KMS-11 (cell line): ENCODE measurements around the gene RAB40C.
A peak's percentile ranks its signal among the peaks of the same experiment; 100 is the strongest.

Experiments
- H2AFZ ChIP-seq: fragments of 200-600 bp; sonication (generic); 2 replicates; pipeline ENCODE4 v1.6.1; 2016; ENCODE audit warnings: antibody characterized with exemption, mixed run types, low read depth
- H3K27ac ChIP-seq: fragments of 200-600 bp; sonication (generic); 2 replicates; pipeline ENCODE4 v1.6.1; 2016; ENCODE audit warnings: mild to moderate bottlenecking, mixed run types
- H3K27me3 ChIP-seq: fragments of 200-600 bp; sonication (generic); 2 replicates; pipeline ENCODE4 v1.6.1; 2017; ENCODE audit warnings: mild to moderate bottlenecking, low read depth, mixed run types, moderate library complexity; ENCODE audit not compliant: insufficient read depth
- H3K36me3 ChIP-seq: fragments of 200-600 bp; sonication (generic); 2 replicates; pipeline ENCODE4 v1.6.1; 2017; ENCODE audit warnings: mild to moderate bottlenecking, mixed run types; ENCODE audit not compliant: insufficient read depth
- H3K4me1 ChIP-seq: fragments of 200-600 bp; sonication (generic); 2 replicates; pipeline ENCODE4 v1.6.1; 2016; ENCODE audit warnings: mild to moderate bottlenecking, low read depth, mixed run types; ENCODE audit not compliant: poor library complexity, severe bottlenecking
- H3K4me2 ChIP-seq: fragments of 200-600 bp; sonication (generic); 2 replicates; pipeline ENCODE4 v1.7.0; 2016; ENCODE audit warnings: mild to moderate bottlenecking, mixed run types
- H3K4me3 ChIP-seq: fragments of 200-600 bp; sonication (generic); IDR thresholded peaks from 2 replicates; pipeline ENCODE4 v1.6.1; 2017; ENCODE audit warnings: low read depth, low read length, mixed read lengths; ENCODE audit not compliant: insufficient read depth
- H3K79me2 ChIP-seq: fragments of 200-600 bp; sonication (generic); 2 replicates; pipeline ENCODE4 v1.6.1; 2016; ENCODE audit warnings: low read depth, mixed run types; ENCODE audit not compliant: insufficient read depth
- H3K9ac ChIP-seq: fragments of 200-600 bp; sonication (generic); 2 replicates; pipeline ENCODE4 v1.6.1; 2016; ENCODE audit warnings: mild to moderate bottlenecking, mixed run types
- H4K20me1 ChIP-seq: fragments of 200-600 bp; sonication (generic); 2 replicates; pipeline ENCODE4 v1.6.1; 2016; ENCODE audit warnings: mild to moderate bottlenecking, mixed run types; ENCODE audit not compliant: insufficient read depth
- TF ChIP-seq, protein P1 (sequence below): fragments of 200-600 bp; sonication (generic); conservative IDR thresholded peaks from 2 replicates; pipeline ENCODE4 v1.6.1; 2017; ENCODE audit warnings: low read depth, mild to moderate bottlenecking, antibody characterized with exemption, low read length, moderate library complexity, mixed read lengths

RAB40C gene

DNA sequence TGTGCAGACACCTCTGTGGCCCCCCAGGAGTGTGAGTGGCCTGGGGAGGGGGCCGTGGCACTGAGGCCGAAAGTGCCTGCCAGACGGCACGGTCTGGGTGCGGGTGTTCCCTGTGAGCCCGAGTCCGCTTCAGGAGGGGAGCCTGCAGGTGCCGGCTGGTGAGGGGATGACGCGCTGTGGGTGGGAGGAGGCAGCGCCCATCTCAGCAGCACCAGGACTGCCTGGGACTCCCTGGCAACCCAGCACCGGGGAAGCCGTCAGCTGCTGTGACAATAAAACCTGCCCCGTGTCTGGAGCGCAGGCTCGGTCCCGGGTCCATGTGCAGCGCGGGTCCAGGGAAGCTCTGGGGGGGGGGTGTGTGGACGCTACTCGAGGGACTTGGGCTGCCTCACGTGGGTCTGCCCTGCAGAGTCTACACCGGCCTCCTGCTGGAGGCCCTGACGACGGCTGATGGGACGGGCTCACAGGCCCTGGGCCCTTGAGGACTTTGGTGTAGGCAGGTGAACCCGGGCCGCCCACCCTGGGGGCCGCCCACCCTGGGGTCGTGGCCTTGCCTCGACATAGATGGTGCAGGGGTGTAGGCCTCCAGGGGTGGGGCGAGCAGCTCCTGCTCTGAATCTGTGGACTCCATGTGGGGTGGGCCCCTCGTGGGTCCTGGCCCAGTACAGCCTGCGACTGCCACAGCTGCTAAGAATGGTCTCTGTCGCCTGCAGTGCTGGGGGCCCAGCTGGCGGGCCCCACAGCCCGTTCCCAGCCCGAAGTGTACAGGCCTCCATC is 5.9 kb upstream of the RAB40C start:
- Histone ChIP-seq H3K9ac (no peak overlapping the region), H3K4me1 (peaks cover 15% of the 10 kb centered on the region), H4K20me1 (no peaks in the 10 kb centered on the region), H3K27me3 (no peaks in the 10 kb centered on the region; the same call in 1 of the 2 replicates), H3K4me3 (no peak overlapping the region), H3K4me2 (no peak overlapping the region), H3K27ac (no peak overlapping the region), H3K79me2 (peaks cover 19% of the 10 kb centered on the region; the same call in 1 of the 2 replicates), H2AFZ (no peak overlapping the region), H3K36me3 (no peaks in the 10 kb centered on the region)
- TF ChIP-seq, protein P1, sequence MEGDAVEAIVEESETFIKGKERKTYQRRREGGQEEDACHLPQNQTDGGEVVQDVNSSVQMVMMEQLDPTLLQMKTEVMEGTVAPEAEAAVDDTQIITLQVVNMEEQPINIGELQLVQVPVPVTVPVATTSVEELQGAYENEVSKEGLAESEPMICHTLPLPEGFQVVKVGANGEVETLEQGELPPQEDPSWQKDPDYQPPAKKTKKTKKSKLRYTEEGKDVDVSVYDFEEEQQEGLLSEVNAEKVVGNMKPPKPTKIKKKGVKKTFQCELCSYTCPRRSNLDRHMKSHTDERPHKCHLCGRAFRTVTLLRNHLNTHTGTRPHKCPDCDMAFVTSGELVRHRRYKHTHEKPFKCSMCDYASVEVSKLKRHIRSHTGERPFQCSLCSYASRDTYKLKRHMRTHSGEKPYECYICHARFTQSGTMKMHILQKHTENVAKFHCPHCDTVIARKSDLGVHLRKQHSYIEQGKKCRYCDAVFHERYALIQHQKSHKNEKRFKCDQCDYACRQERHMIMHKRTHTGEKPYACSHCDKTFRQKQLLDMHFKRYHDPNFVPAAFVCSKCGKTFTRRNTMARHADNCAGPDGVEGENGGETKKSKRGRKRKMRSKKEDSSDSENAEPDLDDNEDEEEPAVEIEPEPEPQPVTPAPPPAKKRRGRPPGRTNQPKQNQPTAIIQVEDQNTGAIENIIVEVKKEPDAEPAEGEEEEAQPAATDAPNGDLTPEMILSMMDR, result no peak

DNA sequence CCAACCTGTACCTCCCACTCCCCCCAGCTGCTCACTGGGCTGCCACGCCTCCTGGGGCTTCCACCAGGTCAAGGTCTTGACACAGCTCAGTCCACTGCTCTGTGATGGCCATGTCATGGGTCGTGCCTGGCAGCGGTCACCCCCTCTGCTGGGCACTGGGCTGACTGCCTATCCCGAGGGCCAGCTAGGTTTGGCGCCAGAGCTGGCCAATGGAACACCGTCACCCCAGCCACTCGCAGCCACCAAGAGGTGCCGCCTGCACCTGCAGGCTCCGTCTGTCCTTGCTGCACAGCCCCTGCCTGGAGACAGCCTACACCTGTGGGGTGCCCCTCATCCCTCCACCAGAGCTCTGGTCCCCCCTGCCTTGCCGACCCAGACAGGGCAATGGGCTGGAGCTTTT is 4.5 kb upstream of the RAB40C start:
- Histone ChIP-seq H3K9ac (no peak overlapping the region), H3K27ac (no peak overlapping the region), H4K20me1 (no peaks in the 10 kb centered on the region), H3K36me3 (no peaks in the 10 kb centered on the region), H3K4me2 (no peak overlapping the region), H3K4me1 (peaks cover 15% of the 10 kb centered on the region), H2AFZ (no peak overlapping the region), H3K79me2 (peaks cover 19% of the 10 kb centered on the region; the same call in 1 of the 2 replicates), H3K27me3 (no peaks in the 10 kb centered on the region; the same call in 1 of the 2 replicates), H3K4me3 (no peak overlapping the region)
- TF ChIP-seq, protein P1, result no peak

DNA sequence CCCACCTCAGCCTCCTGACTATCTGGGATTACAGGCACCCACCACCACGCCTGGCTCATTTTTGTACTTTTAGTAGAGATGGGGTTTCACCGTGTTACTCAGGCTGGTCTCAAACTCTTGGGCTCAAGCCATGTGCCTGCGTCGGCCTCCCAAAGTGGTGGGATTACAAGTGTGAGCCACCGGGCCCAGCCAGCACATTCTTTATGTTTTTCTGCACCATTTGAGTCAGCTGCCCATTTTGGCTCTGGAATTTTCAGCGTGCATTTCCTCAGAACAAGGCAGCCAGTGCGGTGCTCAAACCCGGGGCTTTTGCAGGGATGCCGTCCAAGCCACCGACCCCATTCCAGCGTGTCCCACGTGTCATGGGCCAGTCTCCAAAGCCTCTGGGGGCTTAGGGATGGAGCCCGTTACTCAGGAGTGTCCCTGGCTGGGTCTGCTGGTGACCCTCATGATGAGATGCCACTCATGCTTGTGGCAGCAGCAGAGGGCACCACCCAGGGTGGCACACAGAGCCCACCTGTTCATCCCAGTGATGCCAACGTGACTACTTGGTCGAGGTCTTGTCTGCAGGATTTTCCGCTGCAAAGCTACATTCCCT is 3.7 kb upstream of the RAB40C start:
- no peak overlapping the region for H3K4me2 ChIP-seq
- no peak overlapping the region for H3K27ac ChIP-seq
- no peaks in the 10 kb centered on the region for H3K36me3 ChIP-seq
- peaks cover 19% of the 10 kb centered on the region for H3K4me1 ChIP-seq
- TF ChIP-seq, protein P1, result no peak
- H4K20me1 ChIP-seq, result no peaks in the 10 kb centered on the region
- H3K27me3 ChIP-seq, result no peaks in the 10 kb centered on the region; the same call in 1 of the 2 replicates
- no peak overlapping the region for H3K9ac ChIP-seq
- no peak overlapping the region for H3K4me3 ChIP-seq
- H2AFZ ChIP-seq, result no peak overlapping the region
- peaks cover 25% of the 10 kb centered on the region for H3K79me2 ChIP-seq

DNA sequence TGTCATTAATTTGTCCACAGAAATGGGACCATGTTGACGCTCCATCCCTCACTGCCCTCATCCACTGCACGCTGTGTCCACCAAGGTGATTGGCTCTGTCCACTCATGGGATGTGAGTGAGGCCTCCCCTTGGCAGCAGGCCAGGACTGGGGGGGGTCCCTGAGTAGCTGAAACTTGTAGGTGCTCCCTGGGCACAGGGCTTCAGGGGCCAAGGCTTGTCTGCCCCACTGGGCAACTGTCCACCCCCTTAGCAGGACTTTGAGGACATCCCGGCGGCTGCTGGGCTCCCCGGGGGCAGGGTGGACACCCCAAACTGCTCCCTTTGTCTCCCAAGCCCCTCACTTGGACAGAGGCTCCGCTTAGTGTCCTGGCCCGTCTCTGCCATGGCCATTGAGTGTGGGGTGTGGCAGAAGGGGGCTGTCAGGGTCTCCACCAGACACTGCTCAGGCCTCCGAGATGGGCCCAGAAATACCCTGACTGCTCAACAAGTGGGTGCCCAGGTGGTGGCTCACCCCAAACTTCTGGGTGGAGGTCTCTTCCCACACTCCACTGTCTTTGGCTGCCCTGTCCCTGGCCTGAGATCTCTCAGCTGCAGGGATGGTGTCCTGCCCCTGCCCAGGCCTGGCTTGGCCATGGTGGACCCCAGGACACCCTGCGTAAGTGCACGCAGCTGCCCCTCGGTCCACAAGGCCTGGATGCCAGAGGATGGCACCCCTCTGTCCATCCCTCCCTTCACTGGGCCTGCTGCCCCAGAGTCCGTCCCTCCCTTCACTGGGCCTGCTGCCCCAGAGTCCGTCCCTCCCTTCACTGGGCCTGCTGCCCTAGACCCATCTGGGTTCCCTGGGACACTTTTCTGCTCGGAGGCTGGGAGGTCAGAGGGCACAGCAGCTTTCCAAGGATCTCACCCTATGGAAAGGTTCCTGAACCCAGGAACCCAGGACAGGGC is 2.9 kb upstream of the RAB40C start:
- Histone ChIP-seq H3K27me3 (no peaks in the 10 kb centered on the region; the same call in 1 of the 2 replicates), H3K9ac (peak overlapping the region; percentile 94; the same call in 1 of the 2 replicates), H3K36me3 (no peaks in the 10 kb centered on the region), H3K4me2 (peak overlapping the region; percentile 74), H2AFZ (no peak overlapping the region), H3K27ac (peak overlapping the region; percentile 94; the same call in 1 of the 2 replicates), H3K4me3 (no peak overlapping the region), H3K4me1 (peaks cover 22% of the 10 kb centered on the region), H4K20me1 (no peaks in the 10 kb centered on the region), H3K79me2 (peaks cover 32% of the 10 kb centered on the region)
- TF ChIP-seq, protein P1, result no peak
